OCI-LY7 (cell line): ENCODE data around the gene CCR7. TPM values are rescaled to one million over a fixed set of nuclear protein-coding genes. Genes with fewer than 3 reads are reported as not detected.

Experiments
- BruUV-seq: library from RNA; stranded (reverse); fragments of 400-500 nt; replicated peaks from 2 replicates; lab custom pipeline; 2021; lab: Mats Ljungman, UMichigan
- CTCF ChIA-PET: fragments of 300-600 bp; sonication (Branson Sonifier 250); formaldehyde crosslinking; loops from one replicate; lab custom pipeline; 2022; ENCODE audit warnings: antibody characterized with exemption; ENCODE audit not compliant: unreplicated experiment; lab: Charles Lee
- POLR2A ChIA-PET: fragments of 300-600 bp; sonication (Branson Sonifier 250); formaldehyde crosslinking; loops from one replicate; lab custom pipeline; 2022; ENCODE audit warnings: antibody characterized with exemption; lab: Charles Lee
- DNase-seq: peaks from one replicate; pipeline ENCODE4 v3.0.0-alpha.2; 2015; ENCODE audit warnings: low spot score
- H2AFZ ChIP-seq: fragments of 200-600 bp; sonication (generic), shearing (Covaris generic); 2 replicates; pipeline ENCODE4 v1.6.1; 2014; ENCODE audit warnings: mild to moderate bottlenecking, antibody characterized with exemption, low read length, moderate library complexity
- H3K27ac ChIP-seq: fragments of 200-600 bp; sonication (generic); 2 replicates; pipeline ENCODE4 v1.5.1; 2014; ENCODE audit warnings: mixed run types, low read depth, mild to moderate bottlenecking, moderate library complexity, low read length, inconsistent platforms; ENCODE audit not compliant: poor library complexity, severe bottlenecking
- H3K36me3 ChIP-seq: fragments of 200-600 bp; sonication (generic); 2 replicates; pipeline ENCODE4 v1.6.1; 2014; ENCODE audit warnings: mild to moderate bottlenecking, antibody characterized with exemption, low read length, moderate library complexity, mixed read lengths; ENCODE audit not compliant: insufficient read depth
- H3K4me1 ChIP-seq: fragments of 200-600 bp; sonication (generic); 2 replicates; pipeline ENCODE4 v1.5.1; 2014; ENCODE audit warnings: mild to moderate bottlenecking, low read length; ENCODE audit not compliant: insufficient read depth, poor library complexity, severe bottlenecking
- H3K4me2 ChIP-seq: fragments of 200-600 bp; sonication (generic); 2 replicates; pipeline ENCODE4 v1.6.1; 2014; ENCODE audit warnings: mild to moderate bottlenecking, low read length
- H3K4me3 ChIP-seq: fragments of 200-600 bp; sonication (generic); 2 replicates; pipeline ENCODE4 v1.5.1; 2014; ENCODE audit warnings: mild to moderate bottlenecking, low read depth, low read length; ENCODE audit not compliant: poor library complexity, severe bottlenecking
- H3K79me2 ChIP-seq: fragments of 200-600 bp; sonication (generic); 2 replicates; pipeline ENCODE4 v1.6.1; 2016; ENCODE audit warnings: low read depth, mild to moderate bottlenecking, low read length, moderate library complexity, mixed read lengths; ENCODE audit not compliant: insufficient read depth
- H3K9me2 ChIP-seq: fragments of 200-600 bp; sonication (generic); 2 replicates; pipeline ENCODE4 v1.6.1; 2016; ENCODE audit warnings: mild to moderate bottlenecking, low read length, mixed read lengths; ENCODE audit not compliant: insufficient read depth
- H3K9me3 ChIP-seq: fragments of 200-600 bp; sonication (generic); 2 replicates; pipeline ENCODE4 v1.6.1; 2014; ENCODE audit warnings: mild to moderate bottlenecking, mixed run types, low read length, mixed read lengths
- H4K20me1 ChIP-seq: fragments of 200-600 bp; sonication (generic); 2 replicates; pipeline ENCODE4 v1.6.1; 2014; ENCODE audit warnings: mild to moderate bottlenecking, antibody characterized with exemption, low read length, moderate library complexity, mixed read lengths; ENCODE audit not compliant: insufficient read depth
- EZH2phosphoT487 ChIP-seq: fragments of 200-600 bp; sonication (generic); IDR thresholded peaks from 2 replicates; pipeline ENCODE4 v1.6.1; 2018; ENCODE audit warnings: low read depth, borderline replicate concordance, mild to moderate bottlenecking, mixed run types, antibody characterized with exemption, low read length, moderate library complexity, mixed read lengths
- intact Hi-C: fragments of 100-400 bp; cut with micrococcal nuclease; formaldehyde crosslinking; loops from one replicate; pipeline ENCODE4 v1.10.0; 2022; ENCODE audit not compliant: unreplicated experiment
- total RNA-seq, 2 experiments: library from RNA; depleted of rRNA in 1 of 2; stranded (reverse); fragments of >200 nt in 1 of 2; shearing (Covaris generic) in 1 of 2; gene quantifications; 2 replicates each; pipeline ENCODE4 v1.2.3, GENCODE V29; 2014 to 2022
- TF ChIP-seq, protein P1 (sequence below): fragments of 200-600 bp; sonication (generic); conservative IDR thresholded peaks from 2 replicates; pipeline ENCODE4 v1.5.1; 2014; ENCODE audit warnings: mild to moderate bottlenecking, antibody characterized with exemption, low read length, moderate library complexity, mixed read lengths

Gene CCR7
- total RNA-seq, 2 experiments from 2014 or later: 0.48 to 2.3 TPM

DNA sequence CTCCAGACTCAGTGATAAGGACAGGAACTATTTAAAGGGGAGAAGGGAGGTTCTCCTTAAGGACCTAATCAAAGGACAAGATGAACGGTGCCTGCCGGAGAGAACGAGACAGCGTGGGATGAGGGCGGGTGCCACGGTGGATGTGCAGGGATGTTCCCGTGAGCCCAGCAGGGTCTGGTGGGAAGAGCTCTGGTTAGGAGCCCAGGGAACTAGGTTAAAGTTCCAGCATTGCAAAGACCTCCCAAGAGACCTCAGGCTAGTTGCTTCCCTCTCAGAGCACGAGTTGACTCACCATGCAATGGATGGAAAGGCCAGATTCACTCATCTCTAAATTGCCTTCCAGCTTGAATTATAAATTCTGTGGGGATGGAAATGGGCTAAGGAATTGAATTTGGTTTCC lies 14.7 kb downstream of the CCR7 start:
- BruUV-seq: no TSS peak
- POLR2A ChIA-PET: no interaction called here
- Histone ChIP-seq H3K4me3 (no peak overlapping the region), H3K36me3 (no peaks in the 10 kb centered on the region), H3K79me2 (no peaks in the 10 kb centered on the region), H2AFZ (no peak overlapping the region), H4K20me1 (no peaks in the 10 kb centered on the region), H3K9me2 (no peaks in the 10 kb centered on the region), H3K4me2 (no peak overlapping the region), H3K4me1 (peaks cover 44% of the 10 kb centered on the region), H3K9me3 (no peaks in the 10 kb centered on the region), H3K27ac (no peak overlapping the region)
- CTCF ChIA-PET: interaction anchor here (1.2 kb wide), 1 partner anchor 9 kb away, joined by 3 read pairs; no protein-coding TSS in a partner anchor
- intact Hi-C loops: no loop called here
- DNase-seq: no peak
- TF ChIP-seq, protein P1, sequence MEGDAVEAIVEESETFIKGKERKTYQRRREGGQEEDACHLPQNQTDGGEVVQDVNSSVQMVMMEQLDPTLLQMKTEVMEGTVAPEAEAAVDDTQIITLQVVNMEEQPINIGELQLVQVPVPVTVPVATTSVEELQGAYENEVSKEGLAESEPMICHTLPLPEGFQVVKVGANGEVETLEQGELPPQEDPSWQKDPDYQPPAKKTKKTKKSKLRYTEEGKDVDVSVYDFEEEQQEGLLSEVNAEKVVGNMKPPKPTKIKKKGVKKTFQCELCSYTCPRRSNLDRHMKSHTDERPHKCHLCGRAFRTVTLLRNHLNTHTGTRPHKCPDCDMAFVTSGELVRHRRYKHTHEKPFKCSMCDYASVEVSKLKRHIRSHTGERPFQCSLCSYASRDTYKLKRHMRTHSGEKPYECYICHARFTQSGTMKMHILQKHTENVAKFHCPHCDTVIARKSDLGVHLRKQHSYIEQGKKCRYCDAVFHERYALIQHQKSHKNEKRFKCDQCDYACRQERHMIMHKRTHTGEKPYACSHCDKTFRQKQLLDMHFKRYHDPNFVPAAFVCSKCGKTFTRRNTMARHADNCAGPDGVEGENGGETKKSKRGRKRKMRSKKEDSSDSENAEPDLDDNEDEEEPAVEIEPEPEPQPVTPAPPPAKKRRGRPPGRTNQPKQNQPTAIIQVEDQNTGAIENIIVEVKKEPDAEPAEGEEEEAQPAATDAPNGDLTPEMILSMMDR: no peak
- no peak for TF ChIP-seq EZH2phosphoT487

DNA sequence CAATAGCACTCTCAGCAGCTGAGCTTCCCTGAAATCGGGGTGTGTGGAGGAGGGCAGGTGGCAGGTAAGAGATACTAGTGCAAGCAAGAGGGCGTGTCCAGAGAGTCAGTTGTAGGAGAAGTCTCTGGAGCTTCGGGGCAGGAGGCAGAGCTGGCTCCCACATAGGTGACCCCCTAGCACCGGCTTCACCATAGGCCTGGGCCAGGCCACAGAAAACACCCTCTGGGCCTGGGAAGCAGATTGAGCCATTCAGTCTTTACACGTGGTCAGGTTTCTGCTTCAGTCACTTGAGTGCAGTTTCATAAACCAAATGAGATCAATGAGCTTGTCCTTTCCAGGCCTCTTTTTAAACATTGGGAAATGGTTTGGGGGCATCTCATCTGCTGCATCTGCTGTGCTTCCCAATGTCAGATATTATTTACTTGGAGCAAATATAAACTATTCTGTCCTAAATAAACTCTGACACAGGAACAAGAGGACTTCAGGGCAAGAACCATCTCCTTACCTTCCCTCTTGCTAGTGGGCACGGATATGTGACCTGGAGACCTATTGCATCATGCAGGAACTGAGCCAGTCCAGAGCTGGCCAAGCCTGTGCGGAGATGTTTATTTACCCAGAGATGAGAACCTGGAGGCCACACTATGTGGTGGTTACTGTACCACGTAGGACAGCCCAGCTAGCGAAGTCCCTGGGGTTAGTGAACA lies 16.1 kb downstream of the CCR7 start:
- Histone ChIP-seq H3K9me3 (no peaks in the 10 kb centered on the region), H3K36me3 (no peaks in the 10 kb centered on the region), H4K20me1 (no peaks in the 10 kb centered on the region), H3K27ac (no peak overlapping the region), H3K4me1 (peaks cover 39% of the 10 kb centered on the region), H3K4me3 (no peak overlapping the region), H2AFZ (0 out of 2 replicates have a peak overlapping the region, but pooled peaks have one; percentile 2), H3K9me2 (no peaks in the 10 kb centered on the region), H3K79me2 (no peaks in the 10 kb centered on the region), H3K4me2 (no peak overlapping the region)
- TF ChIP-seq, protein P1: no peak
- TF ChIP-seq EZH2phosphoT487: no peak
- DNase-seq: no peak
- ChIA-PET POLR2A (interaction anchor here (1.5 kb wide), 1 partner anchor 11 kb away, joined by 4 read pairs; no protein-coding TSS in a partner anchor), CTCF (interaction anchor here (1.5 kb wide), 1 partner anchor 14 kb away, joined by 4 read pairs; no protein-coding TSS in a partner anchor)
- intact Hi-C loops: no loop called here
- BruUV-seq: no TSS peak

DNA sequence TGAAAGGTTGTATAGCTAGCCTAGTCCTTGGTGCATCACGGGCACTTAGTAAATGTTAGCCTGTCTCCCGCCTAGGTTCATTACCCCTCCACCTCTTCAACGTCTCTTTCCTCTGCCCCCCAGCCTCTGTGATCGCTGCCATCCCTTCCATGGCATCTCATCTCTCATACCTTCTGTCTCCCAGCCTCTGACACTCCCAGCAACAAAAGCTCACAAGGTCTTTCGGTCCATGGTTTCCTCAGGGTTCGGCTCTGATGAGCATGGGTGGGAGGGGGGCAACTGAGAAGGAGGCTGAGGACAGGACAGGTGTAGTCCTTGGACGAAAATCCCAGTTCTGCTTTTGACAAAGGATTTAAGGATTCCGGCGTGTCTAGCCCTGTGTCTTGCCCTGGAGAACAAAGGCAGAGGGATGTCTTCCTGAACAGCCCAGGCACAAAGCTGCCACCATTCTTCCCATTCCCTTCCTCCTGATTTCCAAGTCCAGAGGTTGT lies 16.7 kb downstream of the CCR7 start:
- H3K9me3 ChIP-seq: no peaks in the 10 kb centered on the region
- no peaks in the 10 kb centered on the region for H3K36me3 ChIP-seq
- intact Hi-C loops: no loop called here
- CTCF ChIA-PET: interaction anchor here (1.0 to 1.5 kb wide), 2 partner anchors 13 to 132 kb away, joined by 3 to 4 read pairs; no protein-coding TSS in a partner anchor
- no peak overlapping the region for H2AFZ ChIP-seq
- DNase-seq: no peak
- no peak overlapping the region for H3K27ac ChIP-seq
- H3K4me1 ChIP-seq: peaks cover 33% of the 10 kb centered on the region
- TF ChIP-seq, protein P1: no peak
- no peaks in the 10 kb centered on the region for H3K79me2 ChIP-seq
- H3K4me2 ChIP-seq: no peak overlapping the region
- POLR2A ChIA-PET: interaction anchor here (0.9 to 1.5 kb wide), 4 partner anchors 10 to 130 kb away, joined by 3 to 4 read pairs (median 4); partner anchors contain the start of gene TOP2A
- no peak overlapping the region for H3K4me3 ChIP-seq
- no peaks in the 10 kb centered on the region for H3K9me2 ChIP-seq
- BruUV-seq: no TSS peak
- no peaks in the 10 kb centered on the region for H4K20me1 ChIP-seq
